Measurements from ENCODE around the gene GPR55.

The GPR55 gene

DNA sequence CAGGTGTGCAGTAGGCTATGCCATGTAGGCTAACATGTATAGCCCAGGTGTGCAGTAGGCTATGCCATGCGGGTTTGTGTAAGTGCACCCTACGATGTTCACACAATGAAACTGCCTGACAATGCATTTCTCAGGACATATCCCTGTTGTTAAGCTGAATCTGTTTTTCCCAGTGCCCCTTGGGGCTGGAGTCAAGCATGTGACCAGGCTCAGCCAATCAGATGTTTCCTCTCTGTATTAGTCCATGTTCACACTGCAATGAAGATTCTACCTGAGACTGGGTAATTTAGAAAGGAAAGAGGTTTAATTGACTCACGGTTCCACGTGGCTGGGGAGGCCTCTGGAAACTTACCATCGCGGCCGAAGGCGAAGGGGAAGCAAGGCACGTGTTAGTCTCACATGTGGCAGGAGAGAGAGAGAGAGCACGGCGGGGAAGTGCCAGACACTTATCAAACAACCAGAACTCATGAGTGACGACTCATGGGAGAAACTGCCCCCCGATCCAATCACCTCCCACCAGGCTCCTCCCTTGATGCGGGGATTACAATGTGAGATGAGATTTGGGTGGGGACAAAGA, 36.1 kb downstream of the GPR55 start:
- TF ChIP-seq, protein P1, sequence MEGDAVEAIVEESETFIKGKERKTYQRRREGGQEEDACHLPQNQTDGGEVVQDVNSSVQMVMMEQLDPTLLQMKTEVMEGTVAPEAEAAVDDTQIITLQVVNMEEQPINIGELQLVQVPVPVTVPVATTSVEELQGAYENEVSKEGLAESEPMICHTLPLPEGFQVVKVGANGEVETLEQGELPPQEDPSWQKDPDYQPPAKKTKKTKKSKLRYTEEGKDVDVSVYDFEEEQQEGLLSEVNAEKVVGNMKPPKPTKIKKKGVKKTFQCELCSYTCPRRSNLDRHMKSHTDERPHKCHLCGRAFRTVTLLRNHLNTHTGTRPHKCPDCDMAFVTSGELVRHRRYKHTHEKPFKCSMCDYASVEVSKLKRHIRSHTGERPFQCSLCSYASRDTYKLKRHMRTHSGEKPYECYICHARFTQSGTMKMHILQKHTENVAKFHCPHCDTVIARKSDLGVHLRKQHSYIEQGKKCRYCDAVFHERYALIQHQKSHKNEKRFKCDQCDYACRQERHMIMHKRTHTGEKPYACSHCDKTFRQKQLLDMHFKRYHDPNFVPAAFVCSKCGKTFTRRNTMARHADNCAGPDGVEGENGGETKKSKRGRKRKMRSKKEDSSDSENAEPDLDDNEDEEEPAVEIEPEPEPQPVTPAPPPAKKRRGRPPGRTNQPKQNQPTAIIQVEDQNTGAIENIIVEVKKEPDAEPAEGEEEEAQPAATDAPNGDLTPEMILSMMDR (IDR thresholded peaks at IDR 0.05) = no peak
- TF ChIP-seq ZFX (IDR thresholded peaks at IDR 0.05; ENCODE audit: borderline replicate concordance) = no peak
- no peak overlapping the region for H3K27ac ChIP-seq

DNA sequence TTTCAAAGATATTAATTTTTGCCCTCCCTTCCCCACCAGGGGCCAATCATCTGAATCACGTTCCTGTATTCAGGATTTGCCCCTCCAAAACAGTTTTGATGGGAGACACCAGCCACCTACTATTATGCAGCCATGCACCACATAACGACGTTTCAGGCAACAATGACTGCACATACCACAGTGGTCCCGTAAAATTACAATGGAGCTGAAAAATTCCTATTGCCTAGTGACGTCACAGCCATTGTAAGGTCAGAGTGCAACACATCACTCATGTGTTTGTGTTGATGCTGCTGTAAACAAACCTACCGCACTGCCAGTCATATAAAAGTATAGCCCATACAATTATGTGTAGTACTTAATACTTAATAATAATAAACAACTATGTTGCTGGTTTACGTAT, 37.7 kb downstream of the GPR55 start:
- TF ChIP-seq, protein P1 (IDR thresholded peaks at IDR 0.05) = no peak
- TF ChIP-seq ZFX (IDR thresholded peaks at IDR 0.05; ENCODE audit: borderline replicate concordance) = no peak
- no peak overlapping the region for H3K27ac ChIP-seq

DNA sequence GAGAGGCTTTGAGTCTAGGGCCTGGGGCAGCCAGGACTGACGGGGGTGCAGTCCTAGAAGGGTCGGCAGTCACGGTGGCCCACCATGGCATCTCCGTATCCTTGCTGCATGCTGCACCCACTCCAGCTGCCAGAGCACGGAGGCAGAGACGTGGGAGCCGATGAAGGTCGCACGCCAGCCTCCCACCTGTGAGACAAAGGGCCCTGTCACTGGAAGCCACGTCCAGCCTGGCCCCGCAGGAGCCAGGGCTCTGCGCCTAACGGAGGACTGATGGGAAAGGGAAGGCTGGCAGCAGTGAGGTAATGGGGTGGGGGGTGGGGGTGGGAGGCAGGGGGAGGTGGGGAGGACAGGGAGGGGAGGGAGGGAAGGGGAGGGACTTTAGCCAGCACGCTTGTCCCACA, 38.4 kb downstream of the GPR55 start:
- no peak overlapping the region for H3K27ac ChIP-seq
- TF ChIP-seq, protein P1 (IDR thresholded peaks at IDR 0.05) = no peak
- no peak for TF ChIP-seq ZFX (IDR thresholded peaks at IDR 0.05; ENCODE audit: borderline replicate concordance)

- no peak overlapping the region for H3K27ac ChIP-seq
- TF ChIP-seq, protein P1 (IDR thresholded peaks at IDR 0.05) = no peak
- TF ChIP-seq ZFX (IDR thresholded peaks at IDR 0.05; ENCODE audit: borderline replicate concordance) = no peak
Observed at GRCh38 chr2:230886206-230886605, 38.8 kb downstream of the GPR55 start.

DNA sequence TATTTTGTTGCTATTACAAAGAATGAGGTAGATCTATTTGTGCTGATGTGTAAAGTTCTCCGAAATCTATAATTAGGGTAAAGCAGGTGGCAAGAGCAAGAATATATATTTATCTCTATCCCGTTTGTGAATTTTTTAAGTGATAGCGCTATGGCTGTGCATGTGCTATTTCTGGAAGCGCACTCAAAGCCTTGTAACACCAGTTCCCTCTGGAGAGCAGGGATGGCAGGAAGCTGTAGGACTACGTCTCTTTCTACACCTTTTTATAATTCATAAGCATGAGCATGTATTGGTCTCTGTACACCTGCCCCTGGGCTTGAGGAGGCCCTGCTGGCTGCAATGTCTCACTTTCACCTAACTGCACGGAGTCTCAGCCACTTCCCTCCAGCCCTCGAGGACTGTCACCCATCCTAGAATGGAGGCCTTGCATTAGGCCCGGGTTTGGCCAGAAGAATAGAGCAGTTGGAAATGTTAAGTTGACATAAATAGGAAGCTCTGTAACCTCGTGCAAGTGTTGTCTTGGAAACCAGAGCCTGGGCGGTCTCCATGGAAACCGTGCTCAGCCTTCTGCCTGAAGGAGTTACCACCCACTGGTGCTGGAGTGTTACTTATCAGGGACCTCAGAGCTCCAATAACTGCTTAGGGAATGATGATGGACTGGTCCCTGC, 39.4 kb downstream of the GPR55 start:
- TF ChIP-seq, protein P1 (IDR thresholded peaks at IDR 0.05) = no peak
- no peak for TF ChIP-seq ZFX (IDR thresholded peaks at IDR 0.05; ENCODE audit: borderline replicate concordance)

DNA sequence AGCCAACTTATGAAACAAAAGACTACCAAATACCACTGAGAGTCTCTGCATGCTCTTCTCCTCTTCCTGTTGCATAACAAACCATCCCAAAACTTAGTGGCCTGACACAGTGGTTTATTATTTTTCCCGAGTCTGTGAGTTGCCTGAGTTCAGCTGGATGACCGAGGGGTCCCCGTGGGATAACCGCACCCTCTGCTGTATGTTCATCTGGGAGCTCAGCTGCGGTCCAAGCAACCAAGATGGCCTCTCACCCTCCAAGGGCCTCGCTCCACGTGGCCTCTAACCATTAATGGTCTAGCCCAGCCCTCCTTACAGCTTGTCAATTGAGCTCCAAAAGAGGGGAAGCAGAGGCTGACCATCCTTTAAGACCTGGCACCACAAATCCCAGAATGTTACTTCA, 43.2 kb downstream of the GPR55 start:
- TF ChIP-seq, protein P1 (IDR thresholded peaks at IDR 0.05) = no peak
- TF ChIP-seq ZFX (IDR thresholded peaks at IDR 0.05; ENCODE audit: borderline replicate concordance) = no peak
- H3K27ac ChIP-seq = no peak overlapping the region

More for the DNA sequence above, 39.4 kb downstream of the GPR55 start:
- H3K27ac ChIP-seq = no peak overlapping the region

DNA sequence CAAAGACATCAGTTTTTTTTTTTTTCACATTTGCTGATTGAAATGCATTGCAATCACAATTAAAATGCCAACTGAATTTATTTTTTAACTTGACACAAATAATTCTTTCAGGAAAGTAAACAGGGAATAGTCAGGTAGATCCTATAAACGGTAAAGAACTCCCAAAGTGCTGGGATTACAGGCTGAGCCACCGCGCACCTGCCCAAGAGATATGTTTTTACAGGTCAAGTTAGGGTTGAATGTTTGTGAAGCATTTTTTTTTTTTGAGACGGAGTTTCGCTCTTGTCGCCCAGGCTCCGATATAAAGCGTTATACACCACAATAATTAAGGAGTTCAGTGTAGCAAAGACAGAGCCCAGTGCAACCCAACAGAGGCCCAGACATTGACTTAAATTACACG, 45.2 kb downstream of the GPR55 start:
- H3K27ac ChIP-seq = no peak overlapping the region
- no peak for TF ChIP-seq ZFX (IDR thresholded peaks at IDR 0.05; ENCODE audit: borderline replicate concordance)
- TF ChIP-seq, protein P1 (IDR thresholded peaks at IDR 0.05) = no peak

Data from 22Rv1 (cell line).